ENCODE results near the gene QSOX1.

- TF ChIP-seq CTCF (IDR thresholded peaks at IDR 0.05 in 4 of 5, conservative IDR thresholded peaks at IDR 0.05 in 1 of 5) (no peak), POLR2A (IDR thresholded peaks at IDR 0.05) (no peak)
Measured at GRCh38 chr1:180211860-180212229, 57.2 kb downstream of the QSOX1 start.
